HEK293 (cell line): Measurements from ENCODE around the gene CD33.

Experiments used
- CTCF ChIA-PET: fragments of 350-600 bp; formaldehyde crosslinking; extraction: SDS; loops from one replicate; lab custom pipeline; 2021; ENCODE audit warnings: antibody characterized with exemption; lab: Yijun Ruan, JAX
- POLR2A ChIA-PET: fragments of 300-600 bp; formaldehyde crosslinking; extraction: SDS; loops from one replicate; lab custom pipeline; 2020; ENCODE audit warnings: antibody characterized with exemption, inconsistent platforms; lab: Yijun Ruan, JAX
- H3K27ac ChIP-seq: fragments of 200-500 bp; sonication (Bioruptor generic); 2 replicates; pipeline ENCODE4 v1.5.1; 2014; ENCODE audit warnings: low read depth, low read length, control low read depth, inconsistent platforms; ENCODE audit errors: extremely low read depth
- H3K36me3 ChIP-seq, 2 experiments: fragments of 200-500 bp in 1 of 2; sonication (Bioruptor generic) in 1 of 2; 1 replicate in 1 of 2; 2 replicates in 1 of 2; pipeline ENCODE4 v1.5.1; 2014 to 2017; ENCODE audit warnings: inconsistent platforms in 2 of 2, low read length in 2 of 2; ENCODE audit not compliant: control insufficient read depth in 2 of 2, insufficient read depth in 1 of 2
- H3K4me1 ChIP-seq: fragments of 200-500 bp; sonication (Bioruptor generic); 2 replicates; pipeline ENCODE4 v1.5.1; 2014; ENCODE audit warnings: mild to moderate bottlenecking, low read length, inconsistent platforms; ENCODE audit not compliant: control insufficient read depth, insufficient read depth
- H3K4me3 ChIP-seq: 2 replicates; pipeline ENCODE4 v1.5.1; 2011; ENCODE audit warnings: low read depth, mild to moderate bottlenecking, control low read depth, low read length, moderate library complexity
- H3K9me3 ChIP-seq: fragments of 200-500 bp; sonication (Bioruptor generic); 2 replicates; pipeline ENCODE4 v1.5.1; 2014; ENCODE audit warnings: low read depth, low read length, inconsistent platforms; ENCODE audit not compliant: control insufficient read depth, insufficient read depth
- ATF2 ChIP-seq: fragments of 450-650 bp; formaldehyde crosslinking; IDR thresholded peaks from 2 replicates; pipeline ENCODE4 v1.5.1; 2016; ENCODE audit warnings: missing biosample characterization, missing genetic modification characterization, low read depth
- GLIS2 ChIP-seq: fragments of 450-650 bp; formaldehyde crosslinking; IDR thresholded peaks from 2 replicates; pipeline ENCODE4 v1.5.1; 2016; ENCODE audit warnings: missing biosample characterization, missing genetic modification characterization
- KLF10 ChIP-seq: fragments of 450-650 bp; IDR thresholded peaks from 2 replicates; pipeline ENCODE4 v1.5.1; 2018; ENCODE audit warnings: missing biosample characterization, mild to moderate bottlenecking, missing genetic modification characterization
- KLF17 ChIP-seq: fragments of 450-650 bp; formaldehyde crosslinking; IDR thresholded peaks from 2 replicates; pipeline ENCODE4 v1.5.1; 2016; ENCODE audit warnings: missing biosample characterization, missing genetic modification characterization
- REPIN1 ChIP-seq: fragments of 450-650 bp; formaldehyde crosslinking; IDR thresholded peaks from 2 replicates; pipeline ENCODE4 v1.5.1; 2017; ENCODE audit warnings: missing biosample characterization, missing genetic modification characterization, low read depth
- YY2 ChIP-seq: fragments of 450-650 bp; formaldehyde crosslinking; IDR thresholded peaks from 2 replicates; pipeline ENCODE4 v1.5.1; 2016; ENCODE audit warnings: missing biosample characterization, missing genetic modification characterization
- ZBTB17 ChIP-seq: fragments of 450-650 bp; formaldehyde crosslinking; IDR thresholded peaks from 2 replicates; pipeline ENCODE4 v1.5.1; 2016; ENCODE audit warnings: missing biosample characterization, missing genetic modification characterization
- ZBTB21 ChIP-seq: fragments of 450-650 bp; formaldehyde crosslinking; IDR thresholded peaks from 2 replicates; pipeline ENCODE4 v1.5.1; 2017; ENCODE audit warnings: missing biosample characterization, missing genetic modification characterization
- ZBTB8A ChIP-seq: fragments of 450-650 bp; formaldehyde crosslinking; IDR thresholded peaks from 2 replicates; pipeline ENCODE4 v1.5.1; 2016; ENCODE audit warnings: missing biosample characterization, missing genetic modification characterization
- ZFP69B ChIP-seq: fragments of 450-650 bp; formaldehyde crosslinking; IDR thresholded peaks from 2 replicates; pipeline ENCODE4 v1.5.1; 2016; ENCODE audit warnings: missing biosample characterization, missing genetic modification characterization
- ZNF184 ChIP-seq: fragments of 450-650 bp; IDR thresholded peaks from 2 replicates; pipeline ENCODE4 v1.5.1; 2018; ENCODE audit warnings: missing biosample characterization, mild to moderate bottlenecking, missing genetic modification characterization
- ZNF211 ChIP-seq: fragments of 450-650 bp; formaldehyde crosslinking; IDR thresholded peaks from 2 replicates; pipeline ENCODE4 v1.5.1; 2016; ENCODE audit warnings: low read depth, missing biosample characterization, missing genetic modification characterization
- ZNF223 ChIP-seq: fragments of 450-650 bp; formaldehyde crosslinking; IDR thresholded peaks from 2 replicates; pipeline ENCODE4 v1.5.1; 2016; ENCODE audit warnings: missing biosample characterization, missing genetic modification characterization
- ZNF24 ChIP-seq: fragments of 450-650 bp; formaldehyde crosslinking; IDR thresholded peaks from 2 replicates; pipeline ENCODE4 v1.5.1; 2016; ENCODE audit warnings: missing biosample characterization, missing genetic modification characterization
- ZNF366 ChIP-seq: fragments of 450-650 bp; formaldehyde crosslinking; conservative IDR thresholded peaks from 2 replicates; pipeline ENCODE4 v1.5.1; 2016; ENCODE audit warnings: missing biosample characterization, missing genetic modification characterization
- ZNF398 ChIP-seq: fragments of 450-650 bp; formaldehyde crosslinking; IDR thresholded peaks from 2 replicates; pipeline ENCODE4 v1.5.1; 2017; ENCODE audit warnings: missing biosample characterization, missing genetic modification characterization
- ZNF433 ChIP-seq: fragments of 450-650 bp; formaldehyde crosslinking; IDR thresholded peaks from 2 replicates; pipeline ENCODE4 v1.5.1; 2016; ENCODE audit warnings: missing biosample characterization, missing genetic modification characterization, low read depth
- ZNF514 ChIP-seq: fragments of 450-650 bp; formaldehyde crosslinking; IDR thresholded peaks from 2 replicates; pipeline ENCODE4 v1.5.1; 2016; ENCODE audit warnings: missing biosample characterization, missing genetic modification characterization
- ZNF558 ChIP-seq: fragments of 450-650 bp; formaldehyde crosslinking; IDR thresholded peaks from 2 replicates; pipeline ENCODE4 v1.5.1; 2016; ENCODE audit warnings: missing biosample characterization, missing genetic modification characterization
- ZNF561 ChIP-seq: fragments of 450-650 bp; IDR thresholded peaks from 2 replicates; pipeline ENCODE4 v1.5.1; 2018; ENCODE audit warnings: missing biosample characterization, missing genetic modification characterization, borderline replicate concordance
- ZNF585B ChIP-seq: fragments of 450-650 bp; formaldehyde crosslinking; IDR thresholded peaks from 2 replicates; pipeline ENCODE4 v1.5.1; 2016; ENCODE audit warnings: missing biosample characterization, missing genetic modification characterization
- ZNF621 ChIP-seq: fragments of 450-650 bp; formaldehyde crosslinking; IDR thresholded peaks from 2 replicates; pipeline ENCODE4 v1.5.1; 2017; ENCODE audit warnings: missing biosample characterization, missing genetic modification characterization
- ZNF658 ChIP-seq: fragments of 450-650 bp; formaldehyde crosslinking; IDR thresholded peaks from 2 replicates; pipeline ENCODE4; 2016; ENCODE audit warnings: missing biosample characterization, missing genetic modification characterization
- ZNF677 ChIP-seq: fragments of 450-650 bp; IDR thresholded peaks from 2 replicates; pipeline ENCODE4 v1.5.0; 2018; ENCODE audit warnings: missing biosample characterization, mild to moderate bottlenecking, missing genetic modification characterization, moderate library complexity
- ZNF692 ChIP-seq: fragments of 450-650 bp; formaldehyde crosslinking; IDR thresholded peaks from 2 replicates; pipeline ENCODE4 v1.5.1; 2016; ENCODE audit warnings: missing biosample characterization, missing genetic modification characterization
- ZNF707 ChIP-seq: fragments of 450-650 bp; formaldehyde crosslinking; IDR thresholded peaks from 2 replicates; pipeline ENCODE4 v1.5.1; 2016; ENCODE audit warnings: missing biosample characterization, missing genetic modification characterization
- ZNF785 ChIP-seq: fragments of 450-650 bp; formaldehyde crosslinking; IDR thresholded peaks from 2 replicates; pipeline ENCODE4 v1.5.1; 2016; ENCODE audit warnings: missing biosample characterization, missing genetic modification characterization
- ZSCAN23 ChIP-seq: fragments of 450-650 bp; formaldehyde crosslinking; IDR thresholded peaks from 2 replicates; pipeline ENCODE4 v1.5.1; 2016; ENCODE audit warnings: missing biosample characterization, missing genetic modification characterization

The CD33 gene

GRCh38 chr19:51227966-51228365, 3.1 kb downstream of the CD33 start (continued):
- TF ChIP-seq ZNF398 (tag by site-specific recombination): no peak
- TF ChIP-seq ZNF621 (tag by site-specific recombination): no peak
- TF ChIP-seq ZNF24 (tag by site-specific recombination): no peak
- TF ChIP-seq, all 188 proteins: peak for 0

GRCh38 chr19:51240866-51241265, 16.0 kb downstream of the CD33 start:
- CTCF ChIA-PET: interaction anchor here (0.6 to 0.7 kb wide), 2 partner anchors 68 to 281 kb away, joined by 3 to 5 read pairs; no protein-coding TSS in a partner anchor
- TF ChIP-seq KLF17 (tag by site-specific recombination) (no peak), ZBTB21 (no peak), GLIS2 (tag by site-specific recombination) (no peak), YY2 (tag by site-specific recombination) (no peak), ZBTB8A (tag by site-specific recombination) (no peak), KLF10 (tag by site-specific recombination) (no peak), ZBTB17 (tag by site-specific recombination) (no peak), REPIN1 (tag by site-specific recombination) (no peak), ZNF707 (tag by site-specific recombination) (no peak), ZNF211 (tag by site-specific recombination) (no peak), ZNF558 (tag by site-specific recombination) (no peak), ZNF184 (tag by site-specific recombination) (no peak), ZFP69B (tag by site-specific recombination) (no peak)
- TF ChIP-seq, all 188 proteins: peak for 0
- POLR2A ChIA-PET: no interaction called here

GRCh38 chr19:51242881-51243630, 18.2 kb downstream of the CD33 start:
- no peak overlapping the region for H3K4me3 ChIP-seq
- CTCF ChIA-PET: interaction anchor here (0.6 to 2.2 kb wide), 2 partner anchors 16 to 567 kb away, joined by 3 to 13 read pairs; no protein-coding TSS in a partner anchor
- no peaks in the 10 kb centered on the region for H3K9me3 ChIP-seq
- POLR2A ChIA-PET: no interaction called here
- H3K27ac ChIP-seq: no peak overlapping the region
- no peaks in the 10 kb centered on the region for H3K36me3 ChIP-seq
- no peaks in the 10 kb centered on the region for H3K4me1 ChIP-seq
- TF ChIP-seq ZNF366 (tag by site-specific recombination) (no peak), ZNF658 (no peak), ZNF785 (tag by site-specific recombination) (no peak), ZNF707 (tag by site-specific recombination) (no peak), ZNF585B (no peak), ZNF514 (tag by site-specific recombination) (no peak), ZNF561 (tag by site-specific recombination) (no peak), ATF2 (tag by site-specific recombination) (no peak), ZNF223 (tag by site-specific recombination) (no peak), ZSCAN23 (tag by site-specific recombination) (no peak), ZNF692 (tag by site-specific recombination) (no peak), ZNF677 (tag by site-specific recombination) (no peak), ZNF433 (tag by site-specific recombination) (no peak)

More at GRCh38 chr19:51240866-51241265, 16.0 kb downstream of the CD33 start:
- no peaks in the 10 kb centered on the region for H3K36me3 ChIP-seq
- H3K9me3 ChIP-seq: no peaks in the 10 kb centered on the region
- H3K4me1 ChIP-seq: no peaks in the 10 kb centered on the region
- H3K27ac ChIP-seq: no peak overlapping the region
- H3K4me3 ChIP-seq: no peak overlapping the region
